RPMI7951 (cell line): Measurements from ENCODE around the gene C19orf25. TPM values are rescaled to one million over a fixed set of nuclear protein-coding genes. Genes with fewer than 3 reads are reported as not detected.
"Not testable (repeated sequence)": the region's sequence is repeated elsewhere in the genome, so short reads cannot be mapped to it uniquely, and the experiment has no call there.

Experiments used
- DNase-seq: peaks from one replicate; pipeline ENCODE4 v3.0.0-alpha.2; 2012; ENCODE audit warnings: low read depth
- total RNA-seq: library from RNA; depleted of rRNA; stranded (reverse); fragments of >200 nt; shearing (Covaris generic); gene quantifications from 2 replicates; pipeline ENCODE4 v1.2.3, GENCODE V29; 2014

The C19orf25 gene
- total RNA-seq, 1 experiment from 2014 or later = 25.2 TPM

- peak; percentile 74 for DNase-seq
Observed at GRCh38 chr19:1512671-1513498, 33.9 kb upstream of the C19orf25 start, which contains the start of gene ADAMTSL5. ADAMTSL5 (minus strand) TSS chr19:1513019; CDS start chr19:1510943, 2,076 bp downstream.

- no peak for DNase-seq
Observed at GRCh38 chr19:1511318-1512317, 32.6 kb upstream of the C19orf25 start.

- no peak for DNase-seq
Observed at GRCh38 chr19:1510807-1511206, 31.8 kb upstream of the C19orf25 start.

- DNase-seq = no peak
Observed at GRCh38 chr19:1510442-1510806, 31.4 kb upstream of the C19orf25 start.

- no peak for DNase-seq
Observed at GRCh38 chr19:1509602-1510441, 30.8 kb upstream of the C19orf25 start.

- no peak for DNase-seq
Observed at GRCh38 chr19:1508507-1508856, 29.5 kb upstream of the C19orf25 start.

- peak; percentile 93 for DNase-seq
Observed at GRCh38 chr19:1507763-1508506, 28.9 kb upstream of the C19orf25 start.

GRCh38 chr19:1507192-1507660 is 28.2 kb upstream of the C19orf25 start:
- no peak for DNase-seq

GRCh38 chr19:1505991-1506881 is 27.2 kb upstream of the C19orf25 start:
- DNase-seq = no peak

GRCh38 chr19:1505012-1505411 is 26.0 kb upstream of the C19orf25 start:
- DNase-seq = no peak

GRCh38 chr19:1503925-1504773 is 25.1 kb upstream of the C19orf25 start:
- no peak for DNase-seq

GRCh38 chr19:1503089-1503924 is 24.3 kb upstream of the C19orf25 start:
- peak; percentile 13 for DNase-seq

GRCh38 chr19:1502433-1503088 is 23.5 kb upstream of the C19orf25 start:
- DNase-seq = no peak

GRCh38 chr19:1501200-1501595 is 22.2 kb upstream of the C19orf25 start:
- no peak for DNase-seq

- not testable (repeated sequence) for DNase-seq
Observed at GRCh38 chr19:1499231-1499630, 20.2 kb upstream of the C19orf25 start.

- DNase-seq = no peak
Observed at GRCh38 chr19:1497578-1498235, 18.7 kb upstream of the C19orf25 start.
